ENCODE data around the gene CD151. TPM values are rescaled to one million over a fixed set of nuclear protein-coding genes. Genes with fewer than 3 reads are reported as not detected.
A peak's percentile ranks its signal among the peaks of the same experiment; 100 is the strongest.

CD151 gene
- total and polyA plus RNA-seq, 2 experiments from 2014 or later, result 62.9 to 109 TPM

- H3K4me2 ChIP-seq, result no peak overlapping the region; the same call in 1 of the 2 replicates
- TF ChIP-seq CREB1 (CRISPR knock-in tag; IDR thresholded peaks at IDR 0.05; ENCODE audit: low read depth) (no peak), CTCF (conservative IDR thresholded peaks at IDR 0.05; ENCODE audit: low read depth in 2 of 2) (no peak), ETS1 (IDR thresholded peaks at IDR 0.05) (no peak)
- peaks cover 12% of the 10 kb centered on the region; the same call in 1 of the 2 replicates for H4K20me1 ChIP-seq (replicated peaks; ENCODE audit: insufficient read depth)
- H3K36me3 Mint-ChIP-seq (ENCODE audit: low read depth), result peaks cover 7% of the 10 kb centered on the region; the same call in 1 of the 3 replicates
- H3K27me3 Mint-ChIP-seq (ENCODE audit: insufficient read depth, low read depth, poor library complexity), result peaks cover 48% of the 10 kb centered on the region
- H3K27ac ChIP-seq (ENCODE audit: low read depth), result no peak overlapping the region
- H3K4me1 Mint-ChIP-seq, result peaks cover 30% of the 10 kb centered on the region
- H3K79me2 ChIP-seq (replicated peaks; ENCODE audit: insufficient read depth), result 0 out of 2 replicates have a peak, but pooled peaks cover under 1% of the 10 kb centered on the region
- H2AFZ ChIP-seq, result no peak overlapping the region
- H3K27ac Mint-ChIP-seq, result no peak overlapping the region; the same call in 1 of the 2 replicates
- no peak overlapping the region for H3K4me3 ChIP-seq
- no peaks in the 10 kb centered on the region; the same call in 2 of the 3 replicates for H3K9me3 Mint-ChIP-seq
- DNase-seq (ENCODE audit: low spot score) (no peak), ATAC-seq (no peak)
- H3F3A ChIP-seq (replicated peaks; ENCODE audit: low read depth), result peaks cover 17% of the 10 kb centered on the region
- peak overlapping the region; percentile 42; the same call in 2 of the 3 replicates for H3K4me3 Mint-ChIP-seq
- H3K9me2 ChIP-seq (ENCODE audit: insufficient read depth), result no peaks in the 10 kb centered on the region
- H3K27me3 ChIP-seq (ENCODE audit: insufficient read depth), result peaks cover 9% of the 10 kb centered on the region; the same call in 1 of the 2 replicates
- peaks cover 20% of the 10 kb centered on the region for H3K4me1 ChIP-seq (ENCODE audit: insufficient read depth)
- H3K36me3 ChIP-seq (ENCODE audit: insufficient read depth), result no peaks in the 10 kb centered on the region
These were observed 7.2 kb upstream of the CD151 start for GRCh38 chr11:825366-826226.

GRCh38 chr11:826227-826621 lies 6.5 kb upstream of the CD151 start:
- peak overlapping the region; percentile 72 for H3K4me3 Mint-ChIP-seq
- peaks cover 17% of the 10 kb centered on the region for H3F3A ChIP-seq (replicated peaks; ENCODE audit: low read depth)
- H3K36me3 Mint-ChIP-seq (ENCODE audit: low read depth), result peaks cover 7% of the 10 kb centered on the region; the same call in 1 of the 3 replicates
- no peaks in the 10 kb centered on the region for H3K79me2 ChIP-seq (replicated peaks; ENCODE audit: insufficient read depth)
- H3K27ac Mint-ChIP-seq, result no peak overlapping the region
- H3K4me3 ChIP-seq, result peak overlapping the region; percentile 82
- no peaks in the 10 kb centered on the region for H3K36me3 ChIP-seq (ENCODE audit: insufficient read depth)
- peaks cover 54% of the 10 kb centered on the region for H3K27me3 Mint-ChIP-seq (ENCODE audit: insufficient read depth, low read depth, poor library complexity)
- H3K4me2 ChIP-seq, result peak overlapping the region; percentile 98
- no peaks in the 10 kb centered on the region for H3K9me2 ChIP-seq (ENCODE audit: insufficient read depth)
- peaks cover 20% of the 10 kb centered on the region for H3K4me1 ChIP-seq (ENCODE audit: insufficient read depth)
- peaks cover 16% of the 10 kb centered on the region for H3K27me3 ChIP-seq (ENCODE audit: insufficient read depth)
- no peak overlapping the region for H3K27ac ChIP-seq (ENCODE audit: low read depth)
- ATAC-seq, result no peak
- peaks cover 33% of the 10 kb centered on the region for H3K4me1 Mint-ChIP-seq
- DNase-seq (ENCODE audit: low spot score), result no peak
- H2AFZ ChIP-seq, result no peak overlapping the region
- H3K9me3 Mint-ChIP-seq, result no peaks in the 10 kb centered on the region; the same call in 2 of the 3 replicates
- peaks cover 6% of the 10 kb centered on the region; the same call in 1 of the 2 replicates for H4K20me1 ChIP-seq (replicated peaks; ENCODE audit: insufficient read depth)
- TF ChIP-seq ETS1 (IDR thresholded peaks at IDR 0.05), result no peak
- no peak for TF ChIP-seq ZNF114 (CRISPR knock-in tag; IDR thresholded peaks at IDR 0.05)
- no peak for TF ChIP-seq EZH2 (IDR thresholded peaks at IDR 0.05; ENCODE audit: low read depth, unreplicated experiment)
- TF ChIP-seq REST (IDR thresholded peaks at IDR 0.05; ENCODE audit: unreplicated experiment), result no peak
